HG02678 (cell line): ENCODE measurements around the gene IVNS1ABP.

Experiments
- ATAC-seq: cut with Tn5 transposase; IDR thresholded peaks from one replicate; pipeline ENCODE4 v1.9.1; 2021; ENCODE audit warnings: mild to moderate bottlenecking, moderate library complexity; ENCODE audit not compliant: unreplicated experiment

IVNS1ABP gene

GRCh38 chr1:185295091-185295490, 22.0 kb downstream of the IVNS1ABP start:
- no peak for ATAC-seq

- no peak for ATAC-seq
Measured at GRCh38 chr1:185293967-185294542, 23.0 kb downstream of the IVNS1ABP start.

- no peak for ATAC-seq
Measured at GRCh38 chr1:185292237-185292636, 24.8 kb downstream of the IVNS1ABP start.

- ATAC-seq: no peak
Measured at GRCh38 chr1:185291652-185292051, 25.4 kb downstream of the IVNS1ABP start.

- ATAC-seq: peak; percentile 40
Measured at GRCh38 chr1:185291159-185291558, 25.9 kb downstream of the IVNS1ABP start.

- ATAC-seq: no peak
Measured at GRCh38 chr1:185289880-185290279, 27.2 kb downstream of the IVNS1ABP start.

- no peak for ATAC-seq
Measured at GRCh38 chr1:185288435-185288834, 28.6 kb downstream of the IVNS1ABP start.

- ATAC-seq: no peak
Measured at GRCh38 chr1:185287451-185287850, 29.6 kb downstream of the IVNS1ABP start.

GRCh38 chr1:185284533-185285276, 32.3 kb downstream of the IVNS1ABP start:
- no peak for ATAC-seq

- ATAC-seq: no peak
Measured at GRCh38 chr1:185284116-185284515, 32.9 kb downstream of the IVNS1ABP start.

- peak; percentile 99 for ATAC-seq
Measured at GRCh38 chr1:185281245-185281644, 35.8 kb downstream of the IVNS1ABP start.

- no peak for ATAC-seq
Measured at GRCh38 chr1:185280589-185280988, 36.5 kb downstream of the IVNS1ABP start.

GRCh38 chr1:185279571-185279970, 37.5 kb downstream of the IVNS1ABP start:
- no peak for ATAC-seq

GRCh38 chr1:185271921-185272320, 45.1 kb downstream of the IVNS1ABP start:
- ATAC-seq: no peak

- ATAC-seq: no peak
Measured at GRCh38 chr1:185268352-185268751, 48.7 kb downstream of the IVNS1ABP start.

- no peak for ATAC-seq
Measured at GRCh38 chr1:185267701-185268100, 49.3 kb downstream of the IVNS1ABP start.

- ATAC-seq: no peak
Measured at GRCh38 chr1:185267301-185267700, 49.7 kb downstream of the IVNS1ABP start.

- ATAC-seq: no peak
Measured at GRCh38 chr1:185265314-185265713, 51.7 kb downstream of the IVNS1ABP start.

GRCh38 chr1:185263780-185264179, 53.3 kb downstream of the IVNS1ABP start:
- no peak for ATAC-seq

- ATAC-seq: no peak
Measured at GRCh38 chr1:185263292-185263691, 53.8 kb downstream of the IVNS1ABP start.

- ATAC-seq: no peak
Measured at GRCh38 chr1:185262151-185262550, 54.9 kb downstream of the IVNS1ABP start.

GRCh38 chr1:185260611-185261010, 56.4 kb downstream of the IVNS1ABP start:
- ATAC-seq: no peak

- no peak for ATAC-seq
Measured at GRCh38 chr1:185258676-185259075, 58.4 kb downstream of the IVNS1ABP start.
